GM12878 (cell line): ENCODE results near the gene SPCS1.

Source experiments
- BCL3 ChIP-seq: IDR thresholded peaks from 2 replicates; pipeline ENCODE4 v1.6.1; 2011; ENCODE audit warnings: borderline replicate concordance, low read depth, mild to moderate bottlenecking, moderate library complexity, low read length; ENCODE audit not compliant: insufficient read depth, poor library complexity, severe bottlenecking
- FOXM1 ChIP-seq: IDR thresholded peaks from 2 replicates; pipeline ENCODE4 v1.6.1; 2012; ENCODE audit warnings: low read depth, mild to moderate bottlenecking, inconsistent platforms, low read length, moderate library complexity
- NBN ChIP-seq: fragments of 450-650 bp; IDR thresholded peaks from 2 replicates; pipeline ENCODE4 v1.6.1; 2016
- POLR2A ChIP-seq: IDR thresholded peaks from 2 replicates; pipeline ENCODE4 v1.6.1; 2011; ENCODE audit warnings: low read depth, mild to moderate bottlenecking, low read length
- SMC3 ChIP-seq: IDR thresholded peaks from 2 replicates; pipeline ENCODE4 v1.6.1; 2011; ENCODE audit warnings: low read length, improper control_type of control experiment, borderline replicate concordance
- USF2 ChIP-seq: IDR thresholded peaks from 2 replicates; pipeline ENCODE4 v1.6.1; 2011; ENCODE audit warnings: low read depth, low read length, improper control_type of control experiment, borderline replicate concordance

GRCh38 chr3:52707585-52707984, 1.7 kb downstream of the SPCS1 start:
- TF ChIP-seq NBN (no peak), POLR2A (no peak), BCL3 (no peak), USF2 (no peak), FOXM1 (no peak), SMC3 (no peak)
